Middle frontal gyrus (tissue), 1 donor: Measurements from ENCODE around the gene EMC9.

Experiments used
- DNase-seq: peaks from one replicate; pipeline ENCODE4 v3.0.0-alpha.2; 2015; ENCODE audit warnings: low spot score; ENCODE audit errors: extremely low spot score

Gene EMC9

GRCh38 chr14:24092505-24093206 is 48.7 kb downstream of the EMC9 start:
- DNase-seq = no peak

- no peak for DNase-seq
These were observed 49.3 kb downstream of the EMC9 start for GRCh38 chr14:24092110-24092504.

GRCh38 chr14:24089890-24090289 is 51.5 kb downstream of the EMC9 start:
- DNase-seq = no peak
